NB4 (cell line): ENCODE measurements around the gene EPHA10.

Source experiments
- POLR2A ChIP-seq: IDR thresholded peaks from 2 replicates; pipeline ENCODE4 v1.6.1; 2011; ENCODE audit warnings: mild to moderate bottlenecking; ENCODE audit not compliant: insufficient read length; ENCODE audit errors: extremely low read depth
- TF ChIP-seq, protein P1 (sequence below): IDR thresholded peaks from one replicate; pipeline ENCODE4 v1.5.1; 2012; ENCODE audit warnings: low read depth, low read length
- TF ChIP-seq, protein P2 (sequence below): IDR thresholded peaks from 2 replicates; pipeline ENCODE4 v1.6.1; 2011; ENCODE audit warnings: low read depth, low read length

DNA sequence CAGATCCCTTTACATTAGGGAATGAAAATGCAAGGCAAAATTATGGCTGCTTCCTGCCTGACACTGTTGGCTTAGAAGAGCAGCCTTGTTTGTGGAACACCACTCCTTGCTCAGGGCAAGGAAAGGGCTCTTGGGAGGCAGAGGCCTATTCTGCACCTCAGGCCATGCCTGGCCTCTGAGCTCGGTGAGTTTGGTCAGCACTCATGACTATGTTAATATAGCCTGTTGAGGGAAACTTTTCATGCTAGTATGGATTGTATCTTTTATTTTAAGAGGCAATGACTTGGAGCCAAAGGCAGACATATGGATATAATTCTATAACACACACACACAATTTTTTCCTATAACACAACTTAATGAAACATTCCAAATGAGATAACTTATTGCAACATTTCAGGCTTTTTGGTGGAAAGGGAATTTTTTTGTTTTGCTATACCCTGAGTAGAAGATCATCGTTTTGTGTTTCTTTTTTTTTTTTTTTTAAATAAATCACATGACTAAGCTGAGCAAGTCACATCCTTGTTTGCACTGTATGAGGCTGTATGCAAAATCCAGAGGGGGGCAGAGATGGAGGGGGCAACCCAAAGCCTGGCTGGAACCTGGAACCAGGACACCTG lies 48.7 kb upstream of the EPHA10 start:
- TF ChIP-seq, protein P1, sequence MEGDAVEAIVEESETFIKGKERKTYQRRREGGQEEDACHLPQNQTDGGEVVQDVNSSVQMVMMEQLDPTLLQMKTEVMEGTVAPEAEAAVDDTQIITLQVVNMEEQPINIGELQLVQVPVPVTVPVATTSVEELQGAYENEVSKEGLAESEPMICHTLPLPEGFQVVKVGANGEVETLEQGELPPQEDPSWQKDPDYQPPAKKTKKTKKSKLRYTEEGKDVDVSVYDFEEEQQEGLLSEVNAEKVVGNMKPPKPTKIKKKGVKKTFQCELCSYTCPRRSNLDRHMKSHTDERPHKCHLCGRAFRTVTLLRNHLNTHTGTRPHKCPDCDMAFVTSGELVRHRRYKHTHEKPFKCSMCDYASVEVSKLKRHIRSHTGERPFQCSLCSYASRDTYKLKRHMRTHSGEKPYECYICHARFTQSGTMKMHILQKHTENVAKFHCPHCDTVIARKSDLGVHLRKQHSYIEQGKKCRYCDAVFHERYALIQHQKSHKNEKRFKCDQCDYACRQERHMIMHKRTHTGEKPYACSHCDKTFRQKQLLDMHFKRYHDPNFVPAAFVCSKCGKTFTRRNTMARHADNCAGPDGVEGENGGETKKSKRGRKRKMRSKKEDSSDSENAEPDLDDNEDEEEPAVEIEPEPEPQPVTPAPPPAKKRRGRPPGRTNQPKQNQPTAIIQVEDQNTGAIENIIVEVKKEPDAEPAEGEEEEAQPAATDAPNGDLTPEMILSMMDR = no peak
- TF ChIP-seq POLR2A = no peak
- TF ChIP-seq, protein P2, sequence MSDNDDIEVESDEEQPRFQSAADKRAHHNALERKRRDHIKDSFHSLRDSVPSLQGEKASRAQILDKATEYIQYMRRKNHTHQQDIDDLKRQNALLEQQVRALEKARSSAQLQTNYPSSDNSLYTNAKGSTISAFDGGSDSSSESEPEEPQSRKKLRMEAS = no peak
